GM23338 (cell line): ENCODE measurements around the gene OASL. TPM values are rescaled to one million over a fixed set of nuclear protein-coding genes. Genes with fewer than 3 reads are reported as not detected.

ENCODE experiments used
- ATAC-seq: fragments of 200-7000 bp; cut with Tn5 transposase; 3 replicates; pipeline ENCODE4 v1.9.1; 2020
- DNase-seq: peaks from one replicate; pipeline ENCODE4 v3.0.0-alpha.2; 2015; ENCODE audit warnings: low spot score
- H2AFZ ChIP-seq: fragments of 200-600 bp; sonication (generic); 2 replicates; pipeline ENCODE4 v1.8.0; 2016; ENCODE audit warnings: antibody characterized with exemption, mild to moderate bottlenecking, moderate library complexity
- H3F3A ChIP-seq: fragments of 200-600 bp; sonication (generic); replicated peaks from 2 replicates; pipeline ENCODE4 v1.8.0; 2017; ENCODE audit warnings: antibody characterized with exemption, mixed run types, low read depth
- H3K27ac ChIP-seq: fragments of 200-600 bp; sonication (generic); 2 replicates; pipeline ENCODE4 v1.6.1; 2016; ENCODE audit warnings: low read depth
- H3K27me3 ChIP-seq: fragments of 200-600 bp; sonication (generic); 2 replicates; pipeline ENCODE4 v1.8.0; 2016; ENCODE audit warnings: mild to moderate bottlenecking, mixed run types, moderate library complexity; ENCODE audit not compliant: insufficient read depth
- H3K36me3 ChIP-seq: fragments of 200-600 bp; sonication (generic); 2 replicates; pipeline ENCODE4 v1.8.0; 2016; ENCODE audit warnings: mild to moderate bottlenecking; ENCODE audit not compliant: insufficient read depth
- H3K4me1 ChIP-seq: fragments of 200-600 bp; sonication (generic); 2 replicates; pipeline ENCODE4 v1.8.0; 2016; ENCODE audit warnings: mild to moderate bottlenecking, moderate library complexity; ENCODE audit not compliant: insufficient read depth
- H3K4me2 ChIP-seq: fragments of 200-600 bp; sonication (generic); 2 replicates; pipeline ENCODE4 v1.7.1; 2017; ENCODE audit warnings: mixed run types
- H3K4me3 ChIP-seq: fragments of 200-600 bp; sonication (generic); 2 replicates; pipeline ENCODE4 v1.6.1; 2016; ENCODE audit warnings: mixed run types
- H3K79me2 ChIP-seq: fragments of 200-600 bp; sonication (generic); replicated peaks from 2 replicates; pipeline ENCODE4 v1.8.0; 2017; ENCODE audit warnings: mild to moderate bottlenecking; ENCODE audit not compliant: insufficient read depth
- H3K9me2 ChIP-seq: fragments of 200-600 bp; sonication (generic); 2 replicates; pipeline ENCODE4 v1.8.0; 2017; ENCODE audit not compliant: insufficient read depth
- H4K20me1 ChIP-seq: fragments of 200-600 bp; sonication (generic); replicated peaks from 2 replicates; pipeline ENCODE4 v1.8.0; 2017; ENCODE audit warnings: mild to moderate bottlenecking; ENCODE audit not compliant: insufficient read depth
- H3K27ac Mint-ChIP-seq: 2 replicates; pipeline ENCODE4 v1.8.0; 2020; ENCODE audit warnings: inconsistent platforms, mild to moderate bottlenecking, moderate library complexity, mixed read lengths
- H3K27me3 Mint-ChIP-seq: 3 replicates; pipeline ENCODE4 v1.8.0; 2022; ENCODE audit warnings: low read depth, mild to moderate bottlenecking, moderate library complexity, mixed read lengths, inconsistent platforms; ENCODE audit not compliant: insufficient read depth, poor library complexity
- H3K36me3 Mint-ChIP-seq: 3 replicates; pipeline ENCODE4 v1.8.0; 2021; ENCODE audit warnings: low read depth, mild to moderate bottlenecking, inconsistent platforms, moderate library complexity, mixed read lengths
- H3K4me1 Mint-ChIP-seq: 3 replicates; pipeline ENCODE4 v1.8.0; 2020; ENCODE audit warnings: mild to moderate bottlenecking, inconsistent platforms, mixed read lengths
- H3K4me3 Mint-ChIP-seq: 3 replicates; pipeline ENCODE4 v1.8.0; 2021; ENCODE audit warnings: moderate library complexity, mild to moderate bottlenecking, inconsistent platforms, mixed read lengths
- H3K9me3 Mint-ChIP-seq: 3 replicates; pipeline ENCODE4 v1.8.0; 2020; ENCODE audit warnings: moderate library complexity, mild to moderate bottlenecking, inconsistent platforms, mixed read lengths
- CREB1 ChIP-seq: fragments of 250-450 bp; sonication (Bioruptor Pico); IDR thresholded peaks from 2 replicates; pipeline ENCODE4 v1.5.0; 2020; ENCODE audit warnings: low read depth, mild to moderate bottlenecking, moderate library complexity
- EZH2 ChIP-seq: fragments of 200-600 bp; sonication (generic); IDR thresholded peaks from one replicate; pipeline ENCODE4 v1.8.0; 2017; ENCODE audit warnings: antibody characterized with exemption, mild to moderate bottlenecking, low read depth; ENCODE audit not compliant: unreplicated experiment
- EZH2phosphoT487 ChIP-seq: fragments of 200-600 bp; sonication (generic); IDR thresholded peaks from one replicate; pipeline ENCODE4 v1.8.1; 2018; ENCODE audit warnings: antibody characterized with exemption; ENCODE audit not compliant: unreplicated experiment
- JUNB ChIP-seq: IDR thresholded peaks from one replicate; pipeline ENCODE4 v1.6.1; 2016; ENCODE audit warnings: antibody characterized with exemption; ENCODE audit not compliant: unreplicated experiment
- POLR2AphosphoS5 ChIP-seq: IDR thresholded peaks from 2 replicates; pipeline ENCODE4 v1.6.1; 2016; ENCODE audit warnings: antibody characterized with exemption, low read depth
- STAT1 ChIP-seq: IDR thresholded peaks from one replicate; pipeline ENCODE4 v1.6.1; 2016; ENCODE audit warnings: antibody characterized with exemption; ENCODE audit not compliant: unreplicated experiment
- polyA plus RNA-seq: library from polyadenylated mRNA; unstranded; fragments of >200 nt; fragmentation: Nextera tagmentation; extraction: Ambion mirVana; gene quantifications from 2 replicates; pipeline ENCODE4 v1.2.1, GENCODE V29; 2016
- total RNA-seq: library from RNA; depleted of rRNA; stranded (reverse); fragments of >200 nt; shearing (Covaris generic); gene quantifications from 2 replicates; pipeline ENCODE4 v1.2.3, GENCODE V29; 2014
- TF ChIP-seq, protein P1 (sequence below), 2 experiments: fragments of 200-600 bp in 1 of 2; sonication (generic) in 1 of 2; conservative IDR thresholded peaks; 2 replicates each; pipeline versions ENCODE4 v1.5.1 to v1.6.1; 2016 to 2017; ENCODE audit warnings: antibody characterized with exemption in 2 of 2, low read depth in 2 of 2, mild to moderate bottlenecking in 2 of 2, moderate library complexity in 1 of 2
- TF ChIP-seq, protein P2 (sequence below): IDR thresholded peaks from one replicate; pipeline ENCODE4 v1.6.1; 2018; ENCODE audit warnings: antibody characterized with exemption; ENCODE audit not compliant: unreplicated experiment
- TF ChIP-seq, protein P3 (sequence below): IDR thresholded peaks from 2 replicates; pipeline ENCODE4 v1.6.1; 2016; ENCODE audit warnings: antibody characterized with exemption

OASL gene
- total and polyA plus RNA-seq, 2 experiments from 2014 or later = not detected

DNA sequence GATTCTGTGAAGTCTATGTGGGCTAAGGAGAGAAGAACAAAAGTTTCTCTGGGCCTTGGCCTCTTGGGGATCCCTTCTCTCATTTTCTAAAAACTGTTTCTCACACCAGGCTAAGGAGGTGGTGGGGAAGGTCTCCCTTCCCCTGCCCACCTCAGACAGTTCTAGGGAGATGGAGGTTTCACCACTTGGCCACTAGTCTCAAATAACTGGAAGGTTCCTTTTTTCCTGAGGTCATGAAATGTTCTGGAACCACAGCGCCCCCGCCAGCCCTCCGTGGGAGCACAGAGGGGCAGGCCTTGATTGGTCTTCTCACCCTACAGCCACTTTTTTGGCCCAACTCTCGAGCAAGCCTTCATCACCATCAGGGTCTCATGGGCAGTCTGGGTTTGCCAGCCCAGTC, 35.4 kb downstream of the OASL start:
- no peaks in the 10 kb centered on the region for H3K9me2 ChIP-seq
- H3F3A ChIP-seq = no peaks in the 10 kb centered on the region
- H3K27ac Mint-ChIP-seq = no peak overlapping the region; the same call in 1 of the 2 replicates
- H3K79me2 ChIP-seq = no peaks in the 10 kb centered on the region
- no peaks in the 10 kb centered on the region for H3K27me3 ChIP-seq
- DNase-seq = peak; percentile 73
- peaks cover 8% of the 10 kb centered on the region; the same call in 1 of the 2 replicates for H4K20me1 ChIP-seq
- ATAC-seq = peak; percentile 10; the same call in 2 of the 3 replicates
- no peak overlapping the region for H2AFZ ChIP-seq
- no peak overlapping the region for H3K4me3 ChIP-seq
- no peak overlapping the region for H3K27ac ChIP-seq
- TF ChIP-seq, protein P1, sequence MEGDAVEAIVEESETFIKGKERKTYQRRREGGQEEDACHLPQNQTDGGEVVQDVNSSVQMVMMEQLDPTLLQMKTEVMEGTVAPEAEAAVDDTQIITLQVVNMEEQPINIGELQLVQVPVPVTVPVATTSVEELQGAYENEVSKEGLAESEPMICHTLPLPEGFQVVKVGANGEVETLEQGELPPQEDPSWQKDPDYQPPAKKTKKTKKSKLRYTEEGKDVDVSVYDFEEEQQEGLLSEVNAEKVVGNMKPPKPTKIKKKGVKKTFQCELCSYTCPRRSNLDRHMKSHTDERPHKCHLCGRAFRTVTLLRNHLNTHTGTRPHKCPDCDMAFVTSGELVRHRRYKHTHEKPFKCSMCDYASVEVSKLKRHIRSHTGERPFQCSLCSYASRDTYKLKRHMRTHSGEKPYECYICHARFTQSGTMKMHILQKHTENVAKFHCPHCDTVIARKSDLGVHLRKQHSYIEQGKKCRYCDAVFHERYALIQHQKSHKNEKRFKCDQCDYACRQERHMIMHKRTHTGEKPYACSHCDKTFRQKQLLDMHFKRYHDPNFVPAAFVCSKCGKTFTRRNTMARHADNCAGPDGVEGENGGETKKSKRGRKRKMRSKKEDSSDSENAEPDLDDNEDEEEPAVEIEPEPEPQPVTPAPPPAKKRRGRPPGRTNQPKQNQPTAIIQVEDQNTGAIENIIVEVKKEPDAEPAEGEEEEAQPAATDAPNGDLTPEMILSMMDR (conservative IDR thresholded peaks at IDR 0.05; ENCODE audit: low read depth in 2 of 2) = peak; percentile 54 to 70
- TF ChIP-seq, protein P2, sequence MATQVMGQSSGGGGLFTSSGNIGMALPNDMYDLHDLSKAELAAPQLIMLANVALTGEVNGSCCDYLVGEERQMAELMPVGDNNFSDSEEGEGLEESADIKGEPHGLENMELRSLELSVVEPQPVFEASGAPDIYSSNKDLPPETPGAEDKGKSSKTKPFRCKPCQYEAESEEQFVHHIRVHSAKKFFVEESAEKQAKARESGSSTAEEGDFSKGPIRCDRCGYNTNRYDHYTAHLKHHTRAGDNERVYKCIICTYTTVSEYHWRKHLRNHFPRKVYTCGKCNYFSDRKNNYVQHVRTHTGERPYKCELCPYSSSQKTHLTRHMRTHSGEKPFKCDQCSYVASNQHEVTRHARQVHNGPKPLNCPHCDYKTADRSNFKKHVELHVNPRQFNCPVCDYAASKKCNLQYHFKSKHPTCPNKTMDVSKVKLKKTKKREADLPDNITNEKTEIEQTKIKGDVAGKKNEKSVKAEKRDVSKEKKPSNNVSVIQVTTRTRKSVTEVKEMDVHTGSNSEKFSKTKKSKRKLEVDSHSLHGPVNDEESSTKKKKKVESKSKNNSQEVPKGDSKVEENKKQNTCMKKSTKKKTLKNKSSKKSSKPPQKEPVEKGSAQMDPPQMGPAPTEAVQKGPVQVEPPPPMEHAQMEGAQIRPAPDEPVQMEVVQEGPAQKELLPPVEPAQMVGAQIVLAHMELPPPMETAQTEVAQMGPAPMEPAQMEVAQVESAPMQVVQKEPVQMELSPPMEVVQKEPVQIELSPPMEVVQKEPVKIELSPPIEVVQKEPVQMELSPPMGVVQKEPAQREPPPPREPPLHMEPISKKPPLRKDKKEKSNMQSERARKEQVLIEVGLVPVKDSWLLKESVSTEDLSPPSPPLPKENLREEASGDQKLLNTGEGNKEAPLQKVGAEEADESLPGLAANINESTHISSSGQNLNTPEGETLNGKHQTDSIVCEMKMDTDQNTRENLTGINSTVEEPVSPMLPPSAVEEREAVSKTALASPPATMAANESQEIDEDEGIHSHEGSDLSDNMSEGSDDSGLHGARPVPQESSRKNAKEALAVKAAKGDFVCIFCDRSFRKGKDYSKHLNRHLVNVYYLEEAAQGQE = no peak
- H3K9me3 Mint-ChIP-seq = no peaks in the 10 kb centered on the region; the same call in 2 of the 3 replicates
- H3K36me3 Mint-ChIP-seq = peaks cover 51% of the 10 kb centered on the region
- H3K4me3 Mint-ChIP-seq = no peak overlapping the region
- H3K4me2 ChIP-seq = no peak overlapping the region
- peaks cover 19% of the 10 kb centered on the region for H3K36me3 ChIP-seq
- H3K4me1 Mint-ChIP-seq = peaks cover 2% of the 10 kb centered on the region; the same call in 2 of the 3 replicates
- H3K4me1 ChIP-seq = peaks cover 4% of the 10 kb centered on the region; the same call in 1 of the 2 replicates
- peaks cover 13% of the 10 kb centered on the region for H3K27me3 Mint-ChIP-seq

DNA sequence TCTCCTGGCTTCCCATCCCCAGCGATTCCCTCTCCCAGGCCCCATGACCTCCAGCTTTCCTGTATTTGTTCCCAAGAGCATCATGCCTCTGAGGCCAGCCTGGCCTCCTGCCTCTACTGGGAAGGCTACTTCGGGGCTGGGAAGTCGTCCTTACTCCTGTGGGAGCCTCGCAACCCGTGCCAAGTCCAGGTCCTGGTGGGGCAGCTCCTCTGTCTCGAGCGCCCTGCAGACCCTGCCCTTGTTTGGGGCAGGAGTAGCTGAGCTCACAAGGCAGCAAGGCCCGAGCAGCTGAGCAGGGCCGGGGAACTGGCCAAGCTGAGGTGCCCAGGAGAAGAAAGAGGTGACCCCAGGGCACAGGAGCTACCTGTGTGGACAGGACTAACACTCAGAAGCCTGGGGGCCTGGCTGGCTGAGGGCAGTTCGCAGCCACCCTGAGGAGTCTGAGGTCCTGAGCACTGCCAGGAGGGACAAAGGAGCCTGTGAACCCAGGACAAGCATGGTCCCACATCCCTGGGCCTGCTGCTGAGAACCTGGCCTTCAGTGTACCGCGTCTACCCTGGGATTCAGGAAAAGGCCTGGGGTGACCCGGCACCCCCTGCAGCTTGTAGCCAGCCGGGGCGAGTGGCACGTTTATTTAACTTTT, 37.1 kb downstream of the OASL start:
- H3K4me2 ChIP-seq = no peak overlapping the region
- Mint-ChIP-seq H3K27ac (no peak overlapping the region), H3K36me3 (peaks cover 40% of the 10 kb centered on the region), H3K27me3 (peaks cover 13% of the 10 kb centered on the region), H3K4me3 (no peak overlapping the region), H3K4me1 (peaks cover 2% of the 10 kb centered on the region; the same call in 2 of the 3 replicates), H3K9me3 (no peaks in the 10 kb centered on the region; the same call in 2 of the 3 replicates)
- DNase-seq (no peak), ATAC-seq (no peak)
- H4K20me1 ChIP-seq = peaks cover 8% of the 10 kb centered on the region; the same call in 1 of the 2 replicates
- peaks cover 15% of the 10 kb centered on the region for H3K36me3 ChIP-seq
- no peaks in the 10 kb centered on the region for H3K9me2 ChIP-seq
- H3K79me2 ChIP-seq = no peaks in the 10 kb centered on the region
- H3K4me1 ChIP-seq = peaks cover 4% of the 10 kb centered on the region; the same call in 1 of the 2 replicates
- no peak overlapping the region for H2AFZ ChIP-seq
- no peak overlapping the region for H3K4me3 ChIP-seq
- no peak overlapping the region for H3K27ac ChIP-seq
- H3F3A ChIP-seq = no peaks in the 10 kb centered on the region
- no peaks in the 10 kb centered on the region for H3K27me3 ChIP-seq
- TF ChIP-seq JUNB (no peak), EZH2phosphoT487 (no peak), STAT1 (no peak), POLR2AphosphoS5 (no peak), CREB1 (CRISPR knock-in tag) (no peak), EZH2 (no peak)
- TF ChIP-seq, protein P3, sequence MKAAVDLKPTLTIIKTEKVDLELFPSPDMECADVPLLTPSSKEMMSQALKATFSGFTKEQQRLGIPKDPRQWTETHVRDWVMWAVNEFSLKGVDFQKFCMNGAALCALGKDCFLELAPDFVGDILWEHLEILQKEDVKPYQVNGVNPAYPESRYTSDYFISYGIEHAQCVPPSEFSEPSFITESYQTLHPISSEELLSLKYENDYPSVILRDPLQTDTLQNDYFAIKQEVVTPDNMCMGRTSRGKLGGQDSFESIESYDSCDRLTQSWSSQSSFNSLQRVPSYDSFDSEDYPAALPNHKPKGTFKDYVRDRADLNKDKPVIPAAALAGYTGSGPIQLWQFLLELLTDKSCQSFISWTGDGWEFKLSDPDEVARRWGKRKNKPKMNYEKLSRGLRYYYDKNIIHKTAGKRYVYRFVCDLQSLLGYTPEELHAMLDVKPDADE = no peak
- TF ChIP-seq, protein P1 (conservative IDR thresholded peaks at IDR 0.05; ENCODE audit: low read depth in 2 of 2) = no peak
- TF ChIP-seq, protein P2 = no peak
